Breast epithelium (tissue), 4 donors: ENCODE measurements around the gene CFAP119. TPM values are rescaled to one million over a fixed set of nuclear protein-coding genes. Genes with fewer than 3 reads are reported as not detected.
A peak's percentile ranks its signal among the peaks of the same experiment; 100 is the strongest.

Experiments used
- DNase-seq, 2 donors: peaks; one replicate each; pipeline ENCODE4 v3.0.0-alpha.2; 2019; ENCODE audit warnings: low spot score in 2 of 2
- H3K27ac ChIP-seq, 2 donors: fragments of 200-600 bp; sonication (generic) in 1 of 2; one replicate each; pipeline ENCODE4 v1.5.1; 2016 to 2019; ENCODE audit warnings: mild to moderate bottlenecking in 1 of 2
- H3K27me3 ChIP-seq, 2 donors: fragments of 200-600 bp; sonication (generic) in 1 of 2; one replicate each; pipeline versions ENCODE4 v1.5.1 to v1.6.0; 2017 to 2019; ENCODE audit warnings: control low read depth in 1 of 2, mild to moderate bottlenecking in 1 of 2
- H3K36me3 ChIP-seq: fragments of 200-600 bp; one replicate; pipeline ENCODE4 v1.5.1; 2019
- H3K4me1 ChIP-seq, 2 donors: fragments of 200-600 bp; sonication (generic); one replicate each; pipeline ENCODE4 v1.5.1; 2016 to 2019; ENCODE audit warnings: control low read depth in 1 of 2
- H3K4me3 ChIP-seq, 3 donors: fragments of 200-600 bp; sonication (generic); 1 replicate in 2 of 3; 2 replicates in 1 of 3; pipeline ENCODE4 v1.5.1; 2016 to 2019; ENCODE audit warnings: mild to moderate bottlenecking in 3 of 3, moderate library complexity in 2 of 3
- H3K9me3 ChIP-seq, 2 donors: fragments of 200-600 bp; sonication (generic) in 1 of 2; one replicate each; pipeline ENCODE4 v1.5.1; 2016 to 2019; ENCODE audit warnings: control low read depth in 1 of 2
- POLR2A ChIP-seq: fragments of 450-650 bp; IDR thresholded peaks from one replicate; pipeline ENCODE4 v1.6.1; 2016; ENCODE audit warnings: antibody characterized with exemption, mild to moderate bottlenecking, moderate library complexity
- POLR2AphosphoS5 ChIP-seq, 3 donors: sonication (generic); formaldehyde crosslinking; IDR thresholded peaks; one replicate each; pipeline ENCODE4 v1.6.1; 2017; ENCODE audit warnings: antibody characterized with exemption in 3 of 3
- intact Hi-C: fragments of 100-400 bp; cut with DNase I; formaldehyde crosslinking; loops from one replicate; pipeline ENCODE4 v1.15.1; 2023; ENCODE audit warnings: low total_unique reads
- total RNA-seq, 3 donors: library from RNA; depleted of rRNA; stranded (reverse); fragments of >200 nt; gene quantifications; one replicate each; pipeline ENCODE4 v1.1.0, GENCODE V29; 2016
- TF ChIP-seq, protein P1 (sequence below), 3 donors: fragments of 450-650 bp; IDR thresholded peaks; one replicate each; pipeline ENCODE4 v1.5.1; 2016 to 2017; ENCODE audit warnings: antibody characterized with exemption in 3 of 3, mild to moderate bottlenecking in 3 of 3, moderate library complexity in 3 of 3

The CFAP119 gene
- total RNA-seq, 3 donors from 2014 or later: 1.4 to 17.1 (median 13.4) TPM

GRCh38 chr16:30805056-30805369 is 43.2 kb upstream of the CFAP119 start:
- H3K36me3 ChIP-seq: no peaks in the 10 kb centered on the region
- intact Hi-C loops: no loop called here
- no peaks in the 10 kb centered on the region for H3K4me1 ChIP-seq
- no peaks in the 10 kb centered on the region for H3K27me3 ChIP-seq
- DNase-seq: no peak
- H3K27ac ChIP-seq: peak overlapping the region; percentile 88 to 95
- H3K4me3 ChIP-seq: peak overlapping the region; percentile 75 to 87 (median 76)
- TF ChIP-seq, protein P1, sequence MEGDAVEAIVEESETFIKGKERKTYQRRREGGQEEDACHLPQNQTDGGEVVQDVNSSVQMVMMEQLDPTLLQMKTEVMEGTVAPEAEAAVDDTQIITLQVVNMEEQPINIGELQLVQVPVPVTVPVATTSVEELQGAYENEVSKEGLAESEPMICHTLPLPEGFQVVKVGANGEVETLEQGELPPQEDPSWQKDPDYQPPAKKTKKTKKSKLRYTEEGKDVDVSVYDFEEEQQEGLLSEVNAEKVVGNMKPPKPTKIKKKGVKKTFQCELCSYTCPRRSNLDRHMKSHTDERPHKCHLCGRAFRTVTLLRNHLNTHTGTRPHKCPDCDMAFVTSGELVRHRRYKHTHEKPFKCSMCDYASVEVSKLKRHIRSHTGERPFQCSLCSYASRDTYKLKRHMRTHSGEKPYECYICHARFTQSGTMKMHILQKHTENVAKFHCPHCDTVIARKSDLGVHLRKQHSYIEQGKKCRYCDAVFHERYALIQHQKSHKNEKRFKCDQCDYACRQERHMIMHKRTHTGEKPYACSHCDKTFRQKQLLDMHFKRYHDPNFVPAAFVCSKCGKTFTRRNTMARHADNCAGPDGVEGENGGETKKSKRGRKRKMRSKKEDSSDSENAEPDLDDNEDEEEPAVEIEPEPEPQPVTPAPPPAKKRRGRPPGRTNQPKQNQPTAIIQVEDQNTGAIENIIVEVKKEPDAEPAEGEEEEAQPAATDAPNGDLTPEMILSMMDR (IDR thresholded peaks at IDR 0.05): no peak
- no peak for TF ChIP-seq POLR2AphosphoS5 (IDR thresholded peaks at IDR 0.05)
- no peak for TF ChIP-seq POLR2A
- H3K9me3 ChIP-seq: no peaks in the 10 kb centered on the region

DNA sequence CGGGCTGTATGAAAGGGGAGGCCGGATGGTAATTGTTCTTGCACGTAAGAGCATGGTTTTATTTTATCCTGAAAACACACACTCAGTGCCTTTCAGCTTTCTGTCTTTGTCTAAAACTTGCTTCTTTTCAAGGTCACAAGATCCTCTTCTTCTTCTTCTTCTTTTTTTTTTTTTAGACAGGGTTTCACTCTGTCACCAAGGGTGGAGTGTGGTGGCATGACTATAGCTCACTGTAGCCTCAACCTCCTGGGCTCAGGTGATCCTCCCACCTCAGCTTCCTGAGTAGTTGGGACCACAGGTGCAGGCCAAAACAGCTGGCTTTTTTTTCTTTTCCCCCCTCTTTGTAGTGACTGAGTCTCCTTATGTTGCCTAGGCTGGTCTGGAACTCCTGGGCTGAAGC is 41.1 kb upstream of the CFAP119 start:
- Histone ChIP-seq H3K4me3 (no peak overlapping the region), H3K27me3 (no peaks in the 10 kb centered on the region)
- intact Hi-C loops: no loop called here

GRCh38 chr16:30797670-30798309 is 35.9 kb upstream of the CFAP119 start:
- Histone ChIP-seq H3K27ac (no peak overlapping the region), H3K27me3 (no peaks in the 10 kb centered on the region), H3K36me3 (no peaks in the 10 kb centered on the region), H3K9me3 (no peaks in the 10 kb centered on the region), H3K4me3 (no peak overlapping the region), H3K4me1 (no peaks in the 10 kb centered on the region)
- TF ChIP-seq POLR2A (no peak), POLR2AphosphoS5 (IDR thresholded peaks at IDR 0.05) (no peak)
- TF ChIP-seq, protein P1 (IDR thresholded peaks at IDR 0.05): no peak
- intact Hi-C loops: no loop called here
- DNase-seq: no peak

More for the DNA sequence above, 41.1 kb upstream of the CFAP119 start:
- H3K36me3 ChIP-seq: no peaks in the 10 kb centered on the region
- H3K27ac ChIP-seq: no peak overlapping the region
- TF ChIP-seq POLR2AphosphoS5 (IDR thresholded peaks at IDR 0.05): no peak
- no peak for TF ChIP-seq POLR2A
- H3K4me1 ChIP-seq: no peaks in the 10 kb centered on the region
- no peaks in the 10 kb centered on the region for H3K9me3 ChIP-seq
- DNase-seq: no peak

DNA sequence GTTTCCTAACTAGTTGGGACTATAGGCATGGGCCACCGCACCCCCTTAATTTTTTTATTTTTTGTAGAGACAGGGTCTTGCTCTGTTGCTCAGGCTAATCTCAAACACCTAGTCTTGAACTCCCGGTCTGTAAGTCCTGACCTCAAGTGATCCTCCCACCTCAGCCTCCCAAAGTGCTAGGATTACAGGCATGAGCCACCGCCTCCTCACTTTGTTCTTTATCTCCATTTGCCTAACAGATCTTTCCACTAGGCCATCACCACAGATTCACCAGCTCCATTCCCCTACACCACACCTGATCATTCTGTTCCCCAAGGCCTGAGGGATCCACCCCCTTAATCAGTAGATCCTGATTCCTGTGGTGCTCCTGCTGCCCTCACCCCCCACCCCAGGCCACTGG is 32.8 kb upstream of the CFAP119 start:
- no peak overlapping the region for H3K27ac ChIP-seq
- intact Hi-C loops: loop anchor here (5.0 kb wide), 1 partner anchor 1057 kb away; no protein-coding TSS in a partner anchor

GRCh38 chr16:30793508-30794069 is 31.7 kb upstream of the CFAP119 start:
- no peaks in the 10 kb centered on the region for H3K4me1 ChIP-seq
- H3K9me3 ChIP-seq: no peaks in the 10 kb centered on the region
- intact Hi-C loops: loop anchor here (5.0 kb wide), 1 partner anchor 1056 kb away; no protein-coding TSS in a partner anchor
- H3K27ac ChIP-seq: no peak overlapping the region
- TF ChIP-seq POLR2AphosphoS5 (IDR thresholded peaks at IDR 0.05) (no peak), POLR2A (no peak)
- TF ChIP-seq, protein P1 (IDR thresholded peaks at IDR 0.05): no peak
- no peak overlapping the region for H3K4me3 ChIP-seq
- no peak for DNase-seq
- H3K27me3 ChIP-seq: no peaks in the 10 kb centered on the region
- no peaks in the 10 kb centered on the region for H3K36me3 ChIP-seq

More for the DNA sequence above, 32.8 kb upstream of the CFAP119 start:
- Histone ChIP-seq H3K27me3 (no peaks in the 10 kb centered on the region), H3K4me3 (no peak overlapping the region), H3K4me1 (no peaks in the 10 kb centered on the region), H3K36me3 (no peaks in the 10 kb centered on the region), H3K9me3 (no peaks in the 10 kb centered on the region)
- TF ChIP-seq POLR2A: no peak
- no peak for TF ChIP-seq POLR2AphosphoS5 (IDR thresholded peaks at IDR 0.05)
- TF ChIP-seq, protein P1 (IDR thresholded peaks at IDR 0.05): no peak
- DNase-seq: no peak
